MG63 (cell line): ENCODE data around the gene NPIPB2. TPM values are rescaled to one million over a fixed set of nuclear protein-coding genes. Genes with fewer than 3 reads are reported as not detected.
"Not testable (repeated sequence)": the region's sequence is repeated elsewhere in the genome, so short reads cannot be mapped to it uniquely, and the experiment has no call there.

Source experiments
- DNase-seq: peaks from one replicate; pipeline ENCODE4 v3.0.0-alpha.2; 2020
- H3K27me3 ChIP-seq: fragments of 250-450 bp; sonication (Bioruptor Pico); 2 replicates; pipeline ENCODE4 v1.5.1; 2020; ENCODE audit warnings: mild to moderate bottlenecking, moderate library complexity
- H3K36me3 ChIP-seq: fragments of 250-450 bp; sonication (Bioruptor Pico); 2 replicates; pipeline ENCODE4 v1.5.1; 2020; ENCODE audit warnings: mild to moderate bottlenecking, moderate library complexity
- H3K4me3 ChIP-seq: fragments of 250-450 bp; sonication (Bioruptor Pico); 2 replicates; pipeline ENCODE4 v1.5.1; 2020; ENCODE audit warnings: mild to moderate bottlenecking, moderate library complexity
- H3K9me3 ChIP-seq: fragments of 250-450 bp; sonication (Bioruptor Pico); 2 replicates; pipeline ENCODE4 v1.5.1; 2020; ENCODE audit warnings: mild to moderate bottlenecking, moderate library complexity
- total RNA-seq: library from RNA; depleted of rRNA; stranded (reverse); fragments of >200 nt; shearing (Covaris generic); gene quantifications from 2 replicates; pipeline ENCODE4 v1.2.3, GENCODE V29; 2014; ENCODE audit warnings: low replicate concordance; rRNA removed

NPIPB2 gene
- not detected in 2 replicates for total RNA-seq

DNA sequence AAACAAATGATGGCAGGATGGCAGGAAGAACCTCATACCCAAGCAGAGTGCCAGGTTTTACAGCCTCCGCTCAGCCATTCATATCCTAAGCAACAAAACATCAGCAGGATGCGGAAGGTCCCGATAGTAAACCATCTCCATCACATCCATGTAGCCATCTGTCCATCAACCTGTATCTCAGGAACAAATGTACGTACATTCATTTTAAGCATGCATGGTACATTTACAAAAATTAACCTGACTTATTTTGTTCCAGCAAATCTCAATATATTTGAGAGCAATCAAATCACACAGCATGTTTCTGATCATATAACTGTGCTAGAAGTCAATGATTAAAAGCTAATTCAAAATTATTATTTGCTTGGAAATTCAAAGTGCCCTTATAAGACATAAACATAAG, at the start of gene NPIPB2:
Gene NPIPB2, minus strand, starts transcription at position 101 of the 400 bp plus-strand sequence. Its CDS starts 0 bp downstream, at position 101.
- H3K36me3 ChIP-seq, DNase-seq, H3K4me3 ChIP-seq: not testable (repeated sequence)

DNA sequence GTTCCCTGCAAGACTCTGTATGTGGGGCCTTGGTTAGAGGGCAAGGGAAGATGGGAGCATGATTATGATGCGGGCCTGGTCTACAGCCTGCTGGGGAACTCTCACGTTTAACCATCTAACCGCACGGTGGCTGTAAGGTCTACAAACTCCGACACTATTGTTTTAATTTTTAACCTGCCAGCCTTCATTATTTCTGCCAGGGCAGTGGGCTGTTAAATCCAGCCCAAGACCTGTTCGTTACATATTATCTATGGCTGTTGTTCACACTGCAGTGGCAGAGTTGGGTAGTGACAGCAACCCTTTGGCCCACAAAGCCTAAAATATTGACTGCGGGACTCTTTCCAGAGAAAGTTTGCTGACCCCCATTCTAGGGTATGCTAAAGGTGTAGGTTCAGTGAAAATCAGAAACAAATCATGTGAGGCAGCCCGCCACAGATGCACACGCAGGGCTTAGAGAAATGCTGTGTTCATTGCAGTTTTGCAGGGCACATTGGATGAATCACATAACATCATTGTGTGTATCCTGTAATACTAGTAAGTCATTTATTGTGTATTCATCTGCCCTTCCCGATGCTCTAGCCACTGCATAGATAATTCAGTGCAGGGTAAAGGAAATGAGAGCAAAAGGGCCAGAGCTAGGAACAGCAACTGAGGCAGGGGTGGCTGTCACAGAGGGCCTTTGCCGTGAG, 49.0 kb upstream of the NPIPB2 start:
- no peak for DNase-seq
- H3K9me3 ChIP-seq, result no peaks in the 10 kb centered on the region
- H3K27me3 ChIP-seq, result no peaks in the 10 kb centered on the region
- no peak overlapping the region for H3K4me3 ChIP-seq
- no peaks in the 10 kb centered on the region for H3K36me3 ChIP-seq

More for the DNA sequence above, at the start of gene NPIPB2:
- H3K27me3 ChIP-seq, H3K9me3 ChIP-seq: not testable (repeated sequence)

- no peaks in the 10 kb centered on the region for H3K9me3 ChIP-seq
- H3K27me3 ChIP-seq, result no peaks in the 10 kb centered on the region
- no peak for DNase-seq
- H3K4me3 ChIP-seq, result no peak overlapping the region
- no peaks in the 10 kb centered on the region for H3K36me3 ChIP-seq
Observed at GRCh38 chr16:11988258-11988978, 46.6 kb upstream of the NPIPB2 start.

DNA sequence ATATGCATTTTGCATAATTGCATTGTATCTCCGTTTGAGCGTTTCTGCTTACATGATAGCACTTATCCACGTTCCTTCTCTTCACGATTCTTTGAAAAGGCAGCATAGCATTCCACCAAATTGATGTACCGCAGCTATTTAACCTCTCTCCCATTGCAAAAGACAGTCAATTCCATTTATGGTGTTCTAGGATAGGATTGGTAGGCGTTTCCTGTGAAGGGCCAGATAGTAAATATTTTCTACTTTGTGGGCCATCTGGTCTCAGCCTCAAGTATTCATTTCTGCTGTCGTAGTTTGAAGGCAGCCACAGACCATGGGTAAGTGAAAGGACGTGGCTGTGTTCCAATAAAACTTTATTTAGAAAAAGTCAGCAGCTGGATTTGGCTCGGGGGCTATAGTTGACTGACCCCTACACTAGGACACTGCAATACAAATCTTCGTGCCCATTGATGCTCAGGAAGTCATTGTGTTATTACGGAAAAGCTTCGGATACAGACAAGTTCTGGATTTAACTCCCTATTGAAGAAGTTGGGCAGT, 44.7 kb upstream of the NPIPB2 start:
- Histone ChIP-seq H3K9me3 (no peaks in the 10 kb centered on the region), H3K27me3 (no peaks in the 10 kb centered on the region), H3K4me3 (no peak overlapping the region), H3K36me3 (no peaks in the 10 kb centered on the region)
- DNase-seq, result no peak

- no peak for DNase-seq
- Histone ChIP-seq H3K9me3 (no peaks in the 10 kb centered on the region), H3K36me3 (no peaks in the 10 kb centered on the region), H3K4me3 (no peak overlapping the region), H3K27me3 (no peaks in the 10 kb centered on the region)
Observed at GRCh38 chr16:11985250-11985649, 43.4 kb upstream of the NPIPB2 start.

DNA sequence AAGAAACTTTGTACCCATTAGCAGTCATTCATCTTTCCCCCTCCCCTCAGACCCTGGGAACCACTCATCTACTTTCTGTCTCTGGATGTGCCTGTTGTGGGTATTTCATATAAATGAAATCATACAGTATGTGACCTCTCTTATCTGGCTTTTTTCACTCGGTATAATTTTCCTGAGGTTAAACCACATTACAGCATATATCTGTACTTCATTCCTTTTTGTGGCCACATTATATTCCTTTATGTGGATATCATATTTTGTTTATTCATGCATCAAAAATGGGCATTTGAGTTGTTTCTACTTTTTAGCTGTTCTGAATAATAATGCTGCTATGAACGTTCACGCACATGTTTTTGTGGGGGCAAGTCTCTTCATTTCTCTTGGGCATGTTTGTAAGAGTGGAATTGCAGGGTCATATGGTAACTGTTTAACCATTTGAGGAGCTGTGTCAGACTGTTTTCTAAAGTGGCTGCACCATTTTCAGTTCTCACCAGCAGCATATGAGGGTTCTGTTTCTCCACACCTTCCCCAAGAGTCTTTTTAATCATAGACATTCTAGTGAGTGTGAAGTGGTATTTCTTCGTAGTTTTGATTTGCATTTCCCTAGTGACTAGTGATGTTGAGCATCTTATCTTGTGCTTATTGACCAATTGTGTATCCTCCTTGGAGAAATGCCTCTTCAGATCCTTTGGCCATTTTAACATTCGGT, 38.4 kb upstream of the NPIPB2 start:
- no peaks in the 10 kb centered on the region for H3K9me3 ChIP-seq
- DNase-seq, result no peak
- peaks cover 5% of the 10 kb centered on the region for H3K36me3 ChIP-seq
- H3K4me3 ChIP-seq, result no peak overlapping the region
- no peaks in the 10 kb centered on the region for H3K27me3 ChIP-seq

GRCh38 chr16:11979013-11979672, 37.3 kb upstream of the NPIPB2 start:
- no peaks in the 10 kb centered on the region for H3K9me3 ChIP-seq

GRCh38 chr16:11978080-11978479, 36.2 kb upstream of the NPIPB2 start:
- Histone ChIP-seq H3K27me3 (no peaks in the 10 kb centered on the region), H3K4me3 (peak overlapping the region; percentile 98), H3K9me3 (no peaks in the 10 kb centered on the region), H3K36me3 (peaks cover 5% of the 10 kb centered on the region)
- no peak for DNase-seq

More at GRCh38 chr16:11979013-11979672, 37.3 kb upstream of the NPIPB2 start:
- Histone ChIP-seq H3K4me3 (no peak overlapping the region), H3K36me3 (peaks cover 5% of the 10 kb centered on the region), H3K27me3 (no peaks in the 10 kb centered on the region)
- DNase-seq, result no peak

DNA sequence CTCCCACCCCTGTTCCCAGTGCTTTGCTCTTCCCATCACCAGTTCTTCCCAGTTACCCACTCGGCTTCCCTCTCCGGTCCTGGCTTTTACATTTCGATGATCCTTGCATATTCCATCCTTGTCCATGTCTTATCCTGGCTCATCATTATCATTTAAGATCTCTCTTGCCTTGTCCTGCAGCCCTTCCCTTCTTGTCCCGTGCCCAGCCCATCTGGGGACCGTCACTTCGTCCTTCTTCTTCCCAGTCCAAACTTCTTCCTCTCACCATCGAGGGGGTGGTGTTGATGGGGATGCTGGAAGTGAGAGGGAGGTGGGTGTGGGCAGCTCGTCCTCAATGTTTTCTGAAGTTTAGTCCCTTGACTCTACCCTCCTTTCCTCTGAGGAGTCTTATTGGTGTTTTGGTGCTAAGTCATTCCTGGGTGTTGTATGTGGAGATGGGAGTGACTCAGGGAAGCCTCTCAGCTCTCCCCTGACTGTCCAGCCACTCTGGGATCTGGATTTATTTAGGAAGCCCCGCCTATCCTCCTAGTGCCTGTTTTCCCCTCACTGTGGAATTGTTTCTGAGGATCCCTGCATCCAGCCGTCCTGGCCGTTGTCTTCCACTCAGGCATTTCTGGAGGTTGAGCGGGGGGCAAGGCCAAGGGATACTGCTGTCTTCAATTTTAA, 35.7 kb upstream of the NPIPB2 start:
- peak overlapping the region; percentile 98 for H3K4me3 ChIP-seq
- DNase-seq, result peak; percentile 72
- H3K27me3 ChIP-seq, result no peaks in the 10 kb centered on the region
- H3K36me3 ChIP-seq, result peaks cover 5% of the 10 kb centered on the region
- no peaks in the 10 kb centered on the region for H3K9me3 ChIP-seq

GRCh38 chr16:11976850-11977375, 35.1 kb upstream of the NPIPB2 start:
- Histone ChIP-seq H3K9me3 (no peaks in the 10 kb centered on the region), H3K4me3 (peak overlapping the region; percentile 98), H3K27me3 (no peaks in the 10 kb centered on the region), H3K36me3 (peaks cover 5% of the 10 kb centered on the region)
- DNase-seq, result no peak

DNA sequence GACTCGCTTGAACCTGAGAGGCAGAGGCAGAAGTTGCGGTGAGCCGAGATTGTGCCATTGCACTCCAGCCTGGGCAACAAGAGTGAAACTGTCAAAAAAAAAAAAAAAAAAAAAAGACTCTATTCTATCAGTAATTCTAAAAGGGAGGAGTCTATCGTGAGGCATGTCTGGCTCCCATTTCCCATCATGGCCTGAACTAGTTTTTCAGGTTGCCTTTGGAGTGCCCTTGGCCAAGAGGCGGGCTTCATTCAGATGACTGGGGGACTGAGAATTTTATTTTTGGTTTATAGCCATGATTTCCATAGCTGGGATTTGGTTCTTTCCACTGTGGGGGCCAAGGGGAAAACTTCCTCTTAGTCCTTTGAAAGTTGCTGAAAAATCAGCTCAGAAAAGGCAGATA, 31.2 kb upstream of the NPIPB2 start:
- no peak overlapping the region for H3K4me3 ChIP-seq
- H3K9me3 ChIP-seq, result no peaks in the 10 kb centered on the region
- H3K27me3 ChIP-seq, result no peaks in the 10 kb centered on the region
- H3K36me3 ChIP-seq, result peaks cover 5% of the 10 kb centered on the region
- no peak for DNase-seq

- Histone ChIP-seq H3K4me3 (no peak overlapping the region), H3K9me3 (no peaks in the 10 kb centered on the region), H3K27me3 (no peaks in the 10 kb centered on the region), H3K36me3 (peaks cover 5% of the 10 kb centered on the region)
- peak; percentile 33 for DNase-seq
Observed at GRCh38 chr16:11972128-11972527, 30.3 kb upstream of the NPIPB2 start.

- H3K27me3 ChIP-seq, DNase-seq, H3K36me3 ChIP-seq, H3K4me3 ChIP-seq, H3K9me3 ChIP-seq: not testable (repeated sequence)
Observed at GRCh38 chr16:11970292-11970691, 28.4 kb upstream of the NPIPB2 start.

GRCh38 chr16:11968577-11968976, 26.7 kb upstream of the NPIPB2 start:
- Histone ChIP-seq H3K4me3 (no peak overlapping the region), H3K27me3 (no peaks in the 10 kb centered on the region), H3K36me3 (no peaks in the 10 kb centered on the region; the same call in 1 of the 2 replicates), H3K9me3 (no peaks in the 10 kb centered on the region)
- DNase-seq, result no peak

GRCh38 chr16:11967195-11967911, 25.5 kb upstream of the NPIPB2 start:
- Histone ChIP-seq H3K9me3 (no peaks in the 10 kb centered on the region), H3K36me3 (no peaks in the 10 kb centered on the region), H3K4me3 (no peak overlapping the region), H3K27me3 (no peaks in the 10 kb centered on the region)
- DNase-seq, result no peak
